Uterus (tissue), 2 donors: ENCODE data around the gene UBL7.

Experiments used
- CTCF ChIP-seq, 4 experiments: fragments of 200-600 bp in 2 of 4; fragments of 450-650 bp in 2 of 4; sonication (generic) in 2 of 4; IDR thresholded peaks; one replicate each; pipeline ENCODE4 v1.5.1; 2016 to 2019; ENCODE audit warnings: antibody characterized with exemption in 4 of 4, mild to moderate bottlenecking in 2 of 4, moderate library complexity in 1 of 4
- POLR2A ChIP-seq, 2 donors: fragments of 450-650 bp; IDR thresholded peaks; one replicate each; pipeline ENCODE4 v1.6.1; 2016; ENCODE audit warnings: antibody characterized with exemption in 2 of 2, mild to moderate bottlenecking in 1 of 2, moderate library complexity in 1 of 2

GRCh38 chr15:74482661-74483060 is 21.7 kb upstream of the UBL7 start:
- TF ChIP-seq POLR2A (IDR thresholded peaks at IDR 0.05): no peak
- TF ChIP-seq CTCF (IDR thresholded peaks at IDR 0.05): no peak
